HCT116 (cell line): ENCODE data around the gene DPYSL4.

Experiments
- CEBPB ChIP-seq: IDR thresholded peaks from 2 replicates; pipeline ENCODE4 v1.6.1; 2012; ENCODE audit warnings: low read depth
- EGR1 ChIP-seq: IDR thresholded peaks from 2 replicates; pipeline ENCODE4 v1.6.1; 2012; ENCODE audit warnings: low read depth
- EZH2 ChIP-seq: fragments of 200-600 bp; sonication (generic); IDR thresholded peaks from 2 replicates; pipeline ENCODE4 v1.6.1; 2017; ENCODE audit warnings: antibody characterized with exemption, mixed run types
- JUND ChIP-seq: IDR thresholded peaks from 2 replicates; pipeline ENCODE4 v1.6.1; 2012
- MAX ChIP-seq: IDR thresholded peaks from 2 replicates; pipeline ENCODE4 v1.6.1; 2012
- POLR2AphosphoS5 ChIP-seq: IDR thresholded peaks from 2 replicates; pipeline ENCODE4 v1.6.1; 2011; ENCODE audit warnings: mild to moderate bottlenecking, low read depth, low read length, moderate library complexity
- REST ChIP-seq: IDR thresholded peaks from 2 replicates; pipeline ENCODE4 v1.6.1; 2012; ENCODE audit warnings: low read depth
- SP1 ChIP-seq: IDR thresholded peaks from 2 replicates; pipeline ENCODE4 v1.6.1; 2012; ENCODE audit warnings: low read depth
- ZBTB33 ChIP-seq: IDR thresholded peaks from 2 replicates; pipeline ENCODE4 v1.6.1; 2011; ENCODE audit warnings: mild to moderate bottlenecking, low read length, moderate library complexity; ENCODE audit not compliant: insufficient replicate concordance; ENCODE audit errors: extremely low read depth
- TF ChIP-seq, protein P1 (sequence below), 3 experiments: fragments of 200-600 bp in 1 of 3; sonication (generic) in 1 of 3; IDR thresholded peaks in 2 of 3; conservative IDR thresholded peaks in 1 of 3; 2 replicates each; pipeline ENCODE4 v1.5.1; 2012 to 2017; ENCODE audit warnings: low read depth in 2 of 3, low read length in 2 of 3, antibody characterized with exemption in 1 of 3, borderline replicate concordance in 1 of 3, control low read depth in 1 of 3, mild to moderate bottlenecking in 1 of 3, mixed read lengths in 1 of 3, mixed run types in 1 of 3, moderate library complexity in 1 of 3; ENCODE audit not compliant: insufficient read depth in 1 of 3

DNA sequence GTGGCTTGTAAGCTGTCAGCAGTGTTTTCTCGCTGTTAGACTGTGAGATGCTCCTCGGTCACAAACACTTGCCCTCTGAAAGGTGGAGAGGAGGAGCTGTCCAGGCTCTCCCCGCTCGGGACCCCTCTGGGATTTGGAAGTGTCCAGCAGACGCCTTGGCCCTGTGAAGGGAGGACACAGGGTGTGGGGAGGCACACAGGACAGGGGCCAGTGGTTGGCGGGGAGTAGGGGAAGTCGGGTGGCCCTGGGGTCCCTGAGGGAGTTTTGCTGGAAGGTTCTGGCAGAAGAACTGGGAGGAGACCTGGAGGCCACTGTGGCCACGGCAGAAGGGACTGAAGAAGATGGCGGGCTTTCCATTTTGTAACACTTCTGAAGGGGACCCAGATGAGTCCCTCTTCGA is 47.2 kb upstream of the DPYSL4 start:
- TF ChIP-seq MAX (no peak), JUND (no peak), REST (no peak), SP1 (no peak), POLR2AphosphoS5 (no peak), CEBPB (no peak), EZH2 (no peak), EGR1 (no peak), ZBTB33 (no peak)
- TF ChIP-seq, protein P1, sequence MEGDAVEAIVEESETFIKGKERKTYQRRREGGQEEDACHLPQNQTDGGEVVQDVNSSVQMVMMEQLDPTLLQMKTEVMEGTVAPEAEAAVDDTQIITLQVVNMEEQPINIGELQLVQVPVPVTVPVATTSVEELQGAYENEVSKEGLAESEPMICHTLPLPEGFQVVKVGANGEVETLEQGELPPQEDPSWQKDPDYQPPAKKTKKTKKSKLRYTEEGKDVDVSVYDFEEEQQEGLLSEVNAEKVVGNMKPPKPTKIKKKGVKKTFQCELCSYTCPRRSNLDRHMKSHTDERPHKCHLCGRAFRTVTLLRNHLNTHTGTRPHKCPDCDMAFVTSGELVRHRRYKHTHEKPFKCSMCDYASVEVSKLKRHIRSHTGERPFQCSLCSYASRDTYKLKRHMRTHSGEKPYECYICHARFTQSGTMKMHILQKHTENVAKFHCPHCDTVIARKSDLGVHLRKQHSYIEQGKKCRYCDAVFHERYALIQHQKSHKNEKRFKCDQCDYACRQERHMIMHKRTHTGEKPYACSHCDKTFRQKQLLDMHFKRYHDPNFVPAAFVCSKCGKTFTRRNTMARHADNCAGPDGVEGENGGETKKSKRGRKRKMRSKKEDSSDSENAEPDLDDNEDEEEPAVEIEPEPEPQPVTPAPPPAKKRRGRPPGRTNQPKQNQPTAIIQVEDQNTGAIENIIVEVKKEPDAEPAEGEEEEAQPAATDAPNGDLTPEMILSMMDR (IDR thresholded peaks at IDR 0.05 in 2 of 3, conservative IDR thresholded peaks at IDR 0.05 in 1 of 3; ENCODE audit: borderline replicate concordance in 1 of 3, insufficient read depth in 1 of 3, low read depth in 2 of 3, low read length in 2 of 3), result no peak
